Stimulated activated CD8-positive, alpha-beta memory T cell treated with anti-CD3 and anti-CD28 coated beads, Interleukin-2, amount 100 ng/mL, for 1 hour (primary cell): ENCODE measurements around the gene VMO1.

Experiments used
- DNase-seq, 2 donors: peaks; one replicate each; pipeline ENCODE4 v3.0.0-alpha.2; 2020; ENCODE audit warnings: low read depth in 2 of 2

Gene VMO1

DNA sequence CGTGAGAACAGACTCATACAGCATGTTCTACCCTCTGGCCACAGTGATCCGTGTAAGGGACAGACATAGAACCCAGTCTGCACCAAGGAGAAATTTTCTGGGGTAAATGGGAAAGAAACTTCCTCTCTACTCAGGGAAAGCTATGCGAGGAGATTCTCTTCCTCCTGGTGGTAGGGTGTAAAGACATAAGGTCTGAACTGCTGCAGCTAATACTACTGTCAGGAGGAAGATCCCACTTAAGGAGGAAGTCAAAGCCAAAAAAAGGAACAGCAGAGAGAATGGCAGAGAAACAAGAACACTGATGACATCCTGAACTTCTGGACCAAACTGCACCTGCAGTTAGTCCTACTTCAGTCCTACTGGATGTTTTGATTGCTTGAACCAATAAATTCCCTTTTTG, 21.6 kb downstream of the VMO1 start:
- no peak for DNase-seq

DNA sequence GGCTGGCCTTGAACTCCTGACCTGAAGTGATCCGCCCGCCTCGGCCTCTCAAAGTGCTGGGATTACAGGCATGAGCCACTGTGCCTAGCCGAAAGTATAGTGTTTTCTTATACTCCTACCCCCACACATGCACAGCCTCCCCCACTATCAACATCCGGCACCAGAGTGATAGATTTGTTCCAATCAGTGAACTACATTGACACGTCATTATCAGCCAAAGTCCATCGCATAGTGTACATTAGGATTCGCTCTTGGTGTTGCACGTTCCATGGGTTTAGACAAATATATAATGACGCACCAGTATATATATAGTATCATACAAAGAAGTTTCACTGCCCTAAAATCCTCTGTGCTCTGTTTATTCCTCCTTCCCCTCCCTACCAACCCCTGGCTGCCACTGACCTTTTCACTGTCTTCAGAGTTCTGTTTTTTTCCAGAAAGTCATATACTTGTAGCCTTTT, 26.4 kb downstream of the VMO1 start:
- DNase-seq, result no peak

DNA sequence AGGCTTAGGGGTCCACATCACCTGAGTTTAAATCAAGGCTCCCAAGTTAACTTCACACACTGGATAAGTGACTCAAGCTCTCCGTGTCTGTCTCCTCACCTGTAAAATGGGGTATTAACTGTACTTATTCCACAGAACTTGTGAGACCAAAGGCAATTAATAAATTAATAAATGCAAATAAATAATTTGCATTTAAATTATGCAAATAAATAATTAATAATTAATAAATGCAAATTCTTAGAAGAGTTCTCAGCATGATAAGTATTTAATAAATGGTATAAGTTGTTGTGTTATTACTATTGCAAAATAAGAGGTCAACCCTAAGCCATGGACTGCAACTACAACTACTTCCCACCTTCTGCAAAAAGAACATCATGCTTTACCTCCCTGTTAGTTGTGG, 32.8 kb downstream of the VMO1 start:
- DNase-seq, result no peak

GRCh38 chr17:4751932-4752331, 34.2 kb downstream of the VMO1 start:
- no peak for DNase-seq

DNA sequence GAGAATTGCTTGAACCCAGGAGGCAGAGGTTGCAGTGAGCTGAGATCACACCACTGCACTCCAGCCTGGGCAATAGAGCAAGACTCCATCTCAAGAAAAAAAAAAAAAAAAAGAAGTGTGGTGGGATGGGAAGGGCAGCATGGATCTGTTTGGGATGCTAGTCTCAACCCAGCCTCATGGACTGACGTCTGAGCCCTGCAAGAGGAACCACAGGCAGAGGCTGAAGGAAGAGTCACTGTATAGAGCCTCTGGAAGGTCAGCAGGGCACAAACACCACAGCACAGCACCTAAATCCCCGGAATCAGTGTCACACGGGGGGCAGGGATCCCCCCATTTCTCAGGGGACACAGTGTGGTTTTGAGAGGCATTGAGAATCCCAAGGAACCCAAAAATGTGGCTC, 35.6 kb downstream of the VMO1 start:
- DNase-seq, result no peak

GRCh38 chr17:4748686-4749085, 37.5 kb downstream of the VMO1 start:
- DNase-seq, result no peak

- no peak for DNase-seq
These were observed 38.3 kb downstream of the VMO1 start for GRCh38 chr17:4747847-4748246.

DNA sequence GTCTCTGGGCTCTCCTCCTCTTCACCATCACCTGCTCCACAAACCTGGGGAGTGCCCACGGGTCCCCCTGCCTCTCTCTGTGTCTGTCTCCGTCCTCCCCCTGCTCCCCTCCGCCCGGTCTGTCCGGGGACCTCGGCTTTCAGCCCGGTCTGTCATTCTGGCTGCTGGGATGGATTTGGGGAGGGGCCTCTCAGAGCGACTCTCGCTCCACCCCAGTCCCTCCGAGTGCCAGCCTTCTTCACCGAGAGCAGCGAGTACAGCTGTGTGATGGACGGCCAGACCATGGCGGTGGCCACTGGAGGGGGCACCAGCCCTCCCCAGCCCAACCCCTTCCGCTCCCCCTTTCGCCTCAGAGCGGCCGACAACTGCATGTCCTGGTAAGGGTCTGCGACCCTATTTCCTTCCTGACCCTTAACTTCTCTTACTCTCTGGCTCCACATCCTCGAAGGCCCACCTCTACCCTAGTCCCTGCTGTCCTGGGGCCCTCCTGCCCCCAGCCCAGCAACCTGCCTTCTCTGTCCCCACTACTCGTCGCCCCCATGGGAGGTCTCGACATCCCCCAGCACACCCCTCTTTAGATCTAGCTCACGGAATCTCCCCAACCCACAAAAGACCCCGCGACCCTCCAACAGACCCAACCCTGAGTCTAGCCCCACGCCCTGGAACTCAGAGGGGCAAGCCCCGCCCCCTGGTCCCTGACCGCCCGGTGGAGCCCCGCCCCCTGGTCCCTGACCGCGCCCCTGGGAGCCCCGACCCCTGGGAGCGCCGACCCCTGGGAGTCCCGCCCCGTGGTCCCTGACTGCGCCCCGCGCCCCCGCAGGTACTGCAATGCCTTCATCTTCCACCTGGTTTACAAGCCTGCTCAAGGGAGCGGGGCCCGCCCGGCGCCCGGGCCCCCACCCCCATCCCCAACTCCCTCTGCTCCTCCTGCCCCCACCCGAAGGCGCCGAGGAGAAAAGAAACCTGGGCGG, 40.9 kb downstream of the VMO1 start:
- DNase-seq, result no peak

GRCh38 chr17:4743898-4744297, 42.3 kb downstream of the VMO1 start:
- DNase-seq, result no peak

- no peak for DNase-seq
These were observed 42.9 kb downstream of the VMO1 start for GRCh38 chr17:4743216-4743615.

DNA sequence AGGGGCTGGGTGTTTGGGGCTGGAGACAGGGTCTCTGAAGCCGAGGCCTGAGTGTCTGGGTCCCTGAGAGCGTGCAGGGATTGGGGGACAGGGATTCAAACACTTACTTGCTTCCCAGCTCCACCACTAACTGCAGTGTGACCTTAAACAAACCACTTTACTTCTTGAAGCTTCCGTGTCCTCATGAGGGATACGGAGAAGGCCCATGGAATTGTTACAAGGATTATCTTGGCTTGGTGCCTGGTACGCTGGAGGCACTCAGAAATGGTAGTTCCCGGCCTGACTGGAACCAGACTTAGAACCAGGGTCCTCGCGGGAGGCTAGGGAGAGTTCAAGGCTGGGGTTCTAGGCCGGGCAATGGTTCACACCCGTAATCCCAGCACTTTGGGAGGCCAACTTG, 43.5 kb downstream of the VMO1 start:
- no peak for DNase-seq

DNA sequence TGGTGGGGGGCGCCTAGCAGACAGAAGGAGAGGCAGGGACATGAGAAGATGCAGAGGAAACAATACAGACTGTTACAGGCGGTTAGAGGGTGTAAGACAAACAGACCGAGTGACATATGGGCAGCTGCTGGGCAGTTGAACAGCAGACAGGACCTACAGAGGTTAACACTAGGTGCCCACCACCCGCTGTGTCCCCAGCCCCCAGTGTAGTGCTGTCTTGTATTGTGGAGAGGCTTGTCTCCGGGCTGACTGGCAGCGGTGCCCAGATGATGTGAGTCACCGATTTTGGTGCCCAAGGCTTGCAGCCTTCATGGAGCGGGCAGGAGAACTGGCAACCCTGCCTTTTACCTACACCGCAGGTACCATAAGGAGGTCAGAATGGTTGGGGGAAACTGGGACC, 44.0 kb downstream of the VMO1 start:
- no peak for DNase-seq

DNA sequence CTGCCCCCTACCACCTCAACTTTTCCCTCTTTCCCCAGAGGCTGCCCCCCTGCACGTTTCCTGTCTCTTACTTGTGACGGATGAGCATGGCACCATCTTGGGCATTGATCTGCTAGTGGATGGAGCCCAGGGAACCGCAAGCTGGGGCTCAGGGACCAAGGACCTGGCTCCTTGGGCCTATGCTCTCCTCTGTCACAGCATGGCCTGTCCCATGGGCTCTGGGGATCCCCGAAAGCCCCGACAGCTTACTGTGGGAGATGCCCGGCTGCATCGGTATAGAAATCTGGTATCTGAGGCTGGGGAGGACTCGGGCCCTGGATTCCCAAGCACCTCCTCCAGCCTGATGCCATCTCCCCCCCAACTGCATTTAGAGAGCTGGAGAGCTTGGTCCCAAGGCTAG, 44.6 kb downstream of the VMO1 start:
- no peak for DNase-seq

DNA sequence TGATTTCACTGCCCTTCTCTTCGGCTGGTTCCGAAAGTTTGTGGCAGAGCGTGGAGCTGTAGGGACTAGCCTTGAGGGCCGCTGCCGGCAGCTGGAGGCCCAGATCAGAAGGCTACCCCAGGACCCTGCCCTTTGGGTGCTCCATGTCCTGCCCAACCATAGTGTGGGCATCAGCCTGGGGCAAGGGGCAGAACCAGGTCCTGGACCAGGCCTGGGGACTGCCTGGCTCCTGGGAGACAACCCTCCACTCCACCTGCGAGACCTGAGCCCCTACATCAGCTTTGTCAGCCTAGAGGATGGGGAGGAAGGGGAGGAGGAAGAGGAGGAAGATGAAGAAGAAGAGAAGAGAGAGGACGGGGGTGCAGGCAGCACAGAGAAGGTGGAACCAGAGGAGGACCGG, 45.6 kb downstream of the VMO1 start:
- DNase-seq, result no peak

DNA sequence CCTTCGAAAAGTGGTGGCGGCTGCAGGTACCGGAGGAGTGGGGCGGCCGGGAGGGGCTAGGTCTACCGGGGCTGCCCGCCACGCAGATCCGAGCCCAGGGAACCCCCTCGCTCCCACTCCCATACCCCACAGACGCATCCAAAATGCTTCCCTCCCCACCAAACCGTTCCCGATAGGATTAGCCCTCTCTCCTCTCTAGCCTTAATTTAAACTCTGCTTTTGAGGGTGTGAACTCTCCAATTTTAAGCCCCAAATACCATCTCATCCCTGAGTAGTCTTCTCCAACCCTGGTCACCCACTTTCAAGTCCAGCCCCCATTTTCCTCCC, 46.2 kb downstream of the VMO1 start:
- no peak for DNase-seq

- peak; percentile 15 to 34 for DNase-seq
These were observed 46.8 kb downstream of the VMO1 start, which contains the start of the genes CXCL16 and ZMYND15 for GRCh38 chr17:4739122-4740024. TSS of gene CXCL16 (minus strand) at chr17:4739928. CDS start at chr17:4739339, 589 bp downstream. TSS of gene ZMYND15 (plus strand) at chr17:4739833. CDS start at chr17:4740549, 716 bp downstream.

DNA sequence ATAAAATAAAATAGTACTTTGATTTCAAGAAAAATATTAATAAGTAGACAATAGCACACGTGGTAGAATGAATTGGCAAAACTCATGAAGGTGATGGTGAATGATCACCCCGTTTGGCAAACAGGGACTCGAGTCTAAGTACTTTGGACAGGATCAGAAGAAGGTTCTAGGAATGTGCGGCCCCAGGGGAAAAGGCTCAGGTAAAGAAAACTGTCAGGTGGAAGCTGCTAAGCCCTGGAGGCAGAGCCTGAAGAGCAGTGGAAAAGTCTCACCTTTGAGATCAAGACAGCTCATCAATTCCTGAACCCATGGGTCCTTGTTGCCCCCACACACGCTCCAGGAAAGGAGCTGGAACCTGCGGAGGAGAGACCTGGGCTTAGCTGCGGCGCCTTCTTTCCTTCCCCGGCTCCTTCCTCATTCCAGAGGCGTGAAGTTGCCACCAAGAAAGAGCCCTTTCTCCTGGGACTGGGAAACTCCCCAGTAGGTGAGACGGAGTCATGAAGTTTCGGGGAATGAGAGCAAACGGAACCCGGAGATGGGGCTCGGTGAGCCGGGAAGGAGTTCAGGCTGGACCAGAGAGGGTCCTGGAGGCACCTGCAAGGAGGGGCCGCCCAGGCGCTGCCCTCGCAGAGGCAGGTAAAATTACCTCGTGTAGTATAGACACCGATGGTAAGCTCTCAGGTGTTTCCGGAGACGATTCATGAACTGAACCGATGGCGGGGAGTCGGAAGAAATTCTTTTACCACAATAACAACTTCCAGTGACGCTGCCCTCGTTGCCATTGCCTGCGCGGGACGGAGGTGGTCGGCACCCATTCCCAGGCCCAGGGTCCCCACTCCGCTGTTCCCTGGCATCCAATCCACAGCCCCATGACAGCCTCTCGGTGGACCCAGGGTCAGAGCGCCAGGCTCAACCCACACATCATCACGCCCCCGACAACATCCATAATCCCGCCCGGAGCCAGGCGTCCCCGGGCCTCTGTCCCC, 47.7 kb downstream of the VMO1 start:
- no peak for DNase-seq

- no peak for DNase-seq
These were observed 50.1 kb downstream of the VMO1 start for GRCh38 chr17:4735876-4736651.
